Left colon (tissue), 2 donors: ENCODE results near the gene ITSN2. TPM values are rescaled to one million over a fixed set of nuclear protein-coding genes. Genes with fewer than 3 reads are reported as not detected.

ENCODE experiments used
- ATAC-seq: fragments of 200-7000 bp; cut with Tn5 transposase; one replicate; pipeline ENCODE4 v1.9.1; 2020; ENCODE audit warnings: mild to moderate bottlenecking, moderate library complexity
- DNase-seq, 2 donors: peaks; one replicate each; pipeline ENCODE4 v3.0.0-alpha.2; 2020
- intact Hi-C, 2 donors: fragments of 100-400 bp; cut with DNase I in 1 of 2; cut with micrococcal nuclease in 1 of 2; formaldehyde crosslinking; loops; one replicate each; pipeline versions ENCODE4 v1.11.2 to v1.14.0; 2022; cut with DNase I, micrococcal nuclease
- long read RNA-seq: library from polyadenylated mRNA; unstranded; transcript quantifications from one replicate; pipeline ENCODE4 v2.0.0, GENCODE V29; 2021
- total RNA-seq, 2 donors: library from RNA; stranded (reverse); fragmentation: NEBNext Ultra II Directional; extraction: Animal tissue kit (Norgen Biotek cat#: 25700); gene quantifications; one replicate each; pipeline ENCODE4 v1.2.1, GENCODE V29; 2021
- donor health status: DM: no; HTN: no; CAD: no.
- donor health status: DM: yes; HTN: yes; CAD: no.

Gene ITSN2
- total RNA-seq: 10 to 100 TPM; 52.6 to 54.6 TPM
- long read RNA-seq, partial matches to known transcripts: 50 of 68 reads
- long read RNA-seq, other reads (novel, unspliced or antisense): 18 of 68 reads

- peak; percentile 80 to 90 for DNase-seq
- intact Hi-C loops: no loop called here
Measured at GRCh38 chr2:24360050-24360962, at the start of gene ITSN2. Gene ITSN2 (minus strand): TSS chr2:24360536. CDS start chr2:24328082, 32,454 bp downstream.

GRCh38 chr2:24409171-24409570 lies 48.8 kb upstream of the ITSN2 start:
- DNase-seq (no peak), ATAC-seq (no peak)
- intact Hi-C loops: loop anchor here in 1 of 2 donors (10.0 kb wide), 1 partner anchor 416 kb away; no protein-coding TSS in a partner anchor

More at GRCh38 chr2:24360050-24360962, at the start of gene ITSN2:
- peak; percentile 89 for ATAC-seq

- intact Hi-C loops: loop anchor here in 1 of 2 donors (10.0 kb wide), 1 partner anchor 416 kb away; no protein-coding TSS in a partner anchor
- ATAC-seq (peak; percentile 55), DNase-seq (peak in 1 of 2 donors; percentile 8)
Measured at GRCh38 chr2:24408704-24409103, 48.4 kb upstream of the ITSN2 start.

- no peak for ATAC-seq
- intact Hi-C loops: loop anchor here in 1 of 2 donors (10.0 kb wide), 1 partner anchor 420 kb away; no protein-coding TSS in a partner anchor
- peak in 1 of 2 donors; percentile 27 for DNase-seq
Measured at GRCh38 chr2:24404491-24404921, 44.2 kb upstream of the ITSN2 start.

GRCh38 chr2:24403832-24404212 lies 43.5 kb upstream of the ITSN2 start:
- ATAC-seq: no peak
- DNase-seq: no peak
- intact Hi-C loops: loop anchor here in 1 of 2 donors (10.0 kb wide), 1 partner anchor 421 kb away; no protein-coding TSS in a partner anchor

GRCh38 chr2:24403168-24403831 lies 43.0 kb upstream of the ITSN2 start:
- ATAC-seq: no peak
- intact Hi-C loops: loop anchor here in 1 of 2 donors (10.0 kb wide), 1 partner anchor 422 kb away; no protein-coding TSS in a partner anchor
- DNase-seq: no peak

- DNase-seq (peak in 1 of 2 donors; percentile 28), ATAC-seq (peak; percentile 70)
- intact Hi-C loops: loop anchor here in 1 of 2 donors (10.0 kb wide), 1 partner anchor 422 kb away; no protein-coding TSS in a partner anchor
Measured at GRCh38 chr2:24402242-24403097, 42.1 kb upstream of the ITSN2 start.

GRCh38 chr2:24400207-24400907 lies 40.0 kb upstream of the ITSN2 start:
- DNase-seq: peak in 1 of 2 donors; percentile 35
- intact Hi-C loops: loop anchor here in 1 of 2 donors (10.0 kb wide), 1 partner anchor 424 kb away; no protein-coding TSS in a partner anchor
- ATAC-seq: peak; percentile 58

GRCh38 chr2:24399434-24400206 lies 39.3 kb upstream of the ITSN2 start:
- DNase-seq (no peak), ATAC-seq (peak; percentile 11)
- intact Hi-C loops: loop anchor here in 1 of 2 donors (10.0 kb wide), 1 partner anchor 425 kb away; no protein-coding TSS in a partner anchor

- ATAC-seq (no peak), DNase-seq (no peak)
- intact Hi-C loops: no loop called here
Measured at GRCh38 chr2:24394998-24395397, 34.7 kb upstream of the ITSN2 start.

- DNase-seq: no peak
- ATAC-seq: no peak
- intact Hi-C loops: no loop called here
Measured at GRCh38 chr2:24392542-24393059, 32.3 kb upstream of the ITSN2 start.

- no peak for ATAC-seq
- intact Hi-C loops: loop anchor here in 1 of 2 donors (10.0 kb wide), 1 partner anchor 171 kb away; no protein-coding TSS in a partner anchor
- no peak for DNase-seq
Measured at GRCh38 chr2:24385366-24385765, 25.0 kb upstream of the ITSN2 start.

- DNase-seq (peak in 1 of 2 donors; percentile 44), ATAC-seq (peak; percentile 89)
- intact Hi-C loops: loop anchor here in 1 of 2 donors (10.0 kb wide), 1 partner anchor 168 kb away; no protein-coding TSS in a partner anchor
Measured at GRCh38 chr2:24382363-24383073, 22.2 kb upstream of the ITSN2 start.

- ATAC-seq (no peak), DNase-seq (no peak)
- intact Hi-C loops: loop anchor here in 1 of 2 donors (10.0 kb wide), 1 partner anchor 166 kb away; no protein-coding TSS in a partner anchor
Measured at GRCh38 chr2:24380820-24381219, 20.5 kb upstream of the ITSN2 start.

- DNase-seq: no peak
Measured at GRCh38 chr2:24375349-24376087, 15.2 kb upstream of the ITSN2 start.

More at GRCh38 chr2:24375349-24376087, 15.2 kb upstream of the ITSN2 start:
- intact Hi-C loops: no loop called here
- no peak for ATAC-seq
